Hematopoietic multipotent progenitor cell (in vitro differentiated cells): ENCODE data around the gene JAKMIP2. TPM values are rescaled to one million over a fixed set of nuclear protein-coding genes. Genes with fewer than 3 reads are reported as not detected.
"Not testable (repeated sequence)": the region's sequence is repeated elsewhere in the genome, so short reads cannot be mapped to it uniquely, and the experiment has no call there.

Experiments
- DNase-seq, 3 donors: peaks; one replicate each; pipeline ENCODE4 v3.0.0-alpha.2; 2011 to 2015; ENCODE audit warnings: low read depth in 2 of 3, low spot score in 2 of 3
- total RNA-seq: library from RNA; depleted of rRNA; stranded (reverse); fragments of >200 nt; gene quantifications from one replicate; pipeline ENCODE4 v1.2.3, GENCODE V29; 2012

JAKMIP2 gene
- total RNA-seq, 1 donor, result 8.6 TPM

GRCh38 chr5:147617711-147618350, 164.7 kb downstream of the JAKMIP2 start:
- DNase-seq, result no peak

GRCh38 chr5:147617191-147617606, 165.3 kb downstream of the JAKMIP2 start:
- DNase-seq, result no peak

GRCh38 chr5:147616421-147616820, 166.1 kb downstream of the JAKMIP2 start:
- DNase-seq, result no peak

DNA sequence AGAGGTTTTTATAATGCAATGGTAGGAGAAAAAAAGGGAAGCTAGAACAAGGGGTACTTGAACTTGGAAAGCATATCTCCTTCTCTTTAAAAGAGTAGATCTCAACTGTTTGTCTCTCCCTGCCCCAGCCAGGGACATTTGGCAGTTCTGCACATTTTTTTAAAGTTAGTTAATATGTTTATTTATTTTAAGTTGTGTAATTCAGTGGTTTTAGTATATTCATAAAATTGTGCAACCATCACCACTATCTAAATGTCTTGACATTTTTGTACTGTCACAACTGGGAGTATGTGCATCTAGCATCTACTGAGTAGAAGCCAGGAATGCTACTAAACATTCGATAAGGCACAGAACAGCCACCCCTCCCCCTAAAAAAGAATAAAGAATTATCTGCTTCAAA, 169.2 kb downstream of the JAKMIP2 start:
- DNase-seq, result no peak

- DNase-seq, result no peak
Observed at GRCh38 chr5:147611483-147611882, 171.0 kb downstream of the JAKMIP2 start.

GRCh38 chr5:147610798-147611197, 171.7 kb downstream of the JAKMIP2 start:
- no peak for DNase-seq

DNA sequence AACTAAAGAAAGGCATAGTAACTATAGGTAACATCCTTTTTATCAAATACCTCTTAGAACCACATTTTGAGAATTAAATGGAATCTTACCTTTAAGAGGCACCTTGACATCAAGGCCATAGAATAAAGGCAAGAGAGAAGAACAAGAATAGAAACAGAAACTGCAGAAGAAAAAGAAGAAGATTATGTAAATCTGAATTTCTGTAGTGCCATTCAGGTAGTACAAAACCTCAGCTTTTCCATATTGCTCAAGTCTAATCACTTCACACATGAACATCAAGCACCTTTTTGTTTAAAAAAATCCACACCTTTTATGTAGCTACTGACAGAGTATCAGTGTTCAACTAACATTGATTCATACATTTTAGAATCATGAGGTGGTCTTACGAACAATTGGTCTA, 180.9 kb downstream of the JAKMIP2 start:
- no peak for DNase-seq

DNA sequence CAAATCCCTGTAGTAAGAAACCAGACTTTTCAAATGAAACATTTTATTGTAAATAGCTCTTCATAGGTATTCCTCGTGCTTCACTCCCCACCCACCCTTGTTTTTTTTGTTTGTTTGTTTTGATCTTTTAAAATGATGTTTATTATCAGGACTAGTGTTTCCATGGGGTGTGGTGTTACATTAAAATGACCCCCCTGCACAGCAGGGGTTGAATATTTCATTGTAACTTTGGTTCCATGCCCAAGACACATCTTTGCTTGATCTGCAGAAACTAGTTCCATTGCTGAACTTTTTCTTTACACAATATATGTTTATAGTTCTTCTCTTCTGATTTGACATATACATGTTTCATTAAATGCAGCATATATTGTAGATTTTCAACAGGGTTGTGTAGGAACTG, 191.4 kb downstream of the JAKMIP2 start:
- no peak for DNase-seq

GRCh38 chr5:147590096-147590495, 192.4 kb downstream of the JAKMIP2 start:
- no peak for DNase-seq

GRCh38 chr5:147586832-147587231, 195.7 kb downstream of the JAKMIP2 start:
- DNase-seq, result no peak

- DNase-seq, result no peak
Observed at GRCh38 chr5:147586221-147586620, 196.3 kb downstream of the JAKMIP2 start.

DNA sequence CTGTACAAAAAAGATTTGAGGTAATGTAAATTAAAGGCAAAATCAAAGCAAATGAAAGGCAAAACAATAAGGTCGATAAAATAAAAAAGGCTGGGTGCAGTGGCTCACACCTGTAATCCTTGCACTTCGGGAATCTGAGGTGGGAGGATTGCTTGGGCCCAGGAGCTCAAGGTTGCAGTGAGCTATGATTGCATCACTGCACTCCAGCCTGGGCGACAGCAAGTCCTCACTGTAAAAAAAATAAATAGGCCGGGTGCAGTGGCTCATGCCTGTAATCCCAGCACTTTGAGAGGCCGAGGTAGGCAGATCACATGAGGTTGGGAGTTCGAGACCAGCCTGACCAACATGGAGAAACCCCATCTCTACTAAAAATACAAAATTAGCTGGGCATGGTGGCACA, 200.3 kb downstream of the JAKMIP2 start:
- not testable (repeated sequence) for DNase-seq

GRCh38 chr5:147580418-147580817, 202.1 kb downstream of the JAKMIP2 start:
- DNase-seq, result not testable (repeated sequence)

GRCh38 chr5:147578228-147579024, 204.1 kb downstream of the JAKMIP2 start:
- peak in 2 of 3 donors; percentile 22 to 32 for DNase-seq

- peak in 2 of 3 donors; percentile 30 to 56 for DNase-seq
Observed at GRCh38 chr5:147576646-147577535, 205.6 kb downstream of the JAKMIP2 start.

- no peak for DNase-seq
Observed at GRCh38 chr5:147575598-147575997, 206.9 kb downstream of the JAKMIP2 start.

DNA sequence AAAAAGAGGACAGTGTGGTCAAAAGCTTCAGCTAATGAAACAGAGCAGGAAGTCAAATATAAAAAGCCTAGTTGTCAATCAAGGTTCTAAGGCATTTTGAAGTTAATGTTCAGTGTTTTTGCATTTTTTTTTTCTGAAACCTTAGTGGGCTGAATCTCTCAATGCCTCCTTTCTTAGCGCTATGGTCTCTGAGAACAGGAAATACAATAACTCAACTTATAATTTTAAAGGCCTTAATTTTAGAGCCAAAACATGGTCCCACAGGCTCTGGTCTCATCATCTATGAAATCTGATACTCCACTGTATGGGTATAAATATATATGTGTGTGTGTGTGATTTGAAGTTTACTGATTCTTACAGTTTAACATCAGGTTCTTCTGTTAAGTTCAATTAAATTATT, 209.3 kb downstream of the JAKMIP2 start:
- no peak for DNase-seq

GRCh38 chr5:147568710-147569406, 213.7 kb downstream of the JAKMIP2 start:
- DNase-seq, result no peak

GRCh38 chr5:147567917-147568598, 214.5 kb downstream of the JAKMIP2 start:
- DNase-seq, result no peak

GRCh38 chr5:147565524-147565923, 217.0 kb downstream of the JAKMIP2 start:
- DNase-seq, result no peak
